ENCODE data around the gene GCK. TPM values are rescaled to one million over a fixed set of nuclear protein-coding genes. Genes with fewer than 3 reads are reported as not detected.
A peak's percentile ranks its signal among the peaks of the same experiment; 100 is the strongest.

Gene GCK
- total and polyA plus RNA-seq, 4 donors: 0.09 to 12.7 (median 0.44) TPM

DNA sequence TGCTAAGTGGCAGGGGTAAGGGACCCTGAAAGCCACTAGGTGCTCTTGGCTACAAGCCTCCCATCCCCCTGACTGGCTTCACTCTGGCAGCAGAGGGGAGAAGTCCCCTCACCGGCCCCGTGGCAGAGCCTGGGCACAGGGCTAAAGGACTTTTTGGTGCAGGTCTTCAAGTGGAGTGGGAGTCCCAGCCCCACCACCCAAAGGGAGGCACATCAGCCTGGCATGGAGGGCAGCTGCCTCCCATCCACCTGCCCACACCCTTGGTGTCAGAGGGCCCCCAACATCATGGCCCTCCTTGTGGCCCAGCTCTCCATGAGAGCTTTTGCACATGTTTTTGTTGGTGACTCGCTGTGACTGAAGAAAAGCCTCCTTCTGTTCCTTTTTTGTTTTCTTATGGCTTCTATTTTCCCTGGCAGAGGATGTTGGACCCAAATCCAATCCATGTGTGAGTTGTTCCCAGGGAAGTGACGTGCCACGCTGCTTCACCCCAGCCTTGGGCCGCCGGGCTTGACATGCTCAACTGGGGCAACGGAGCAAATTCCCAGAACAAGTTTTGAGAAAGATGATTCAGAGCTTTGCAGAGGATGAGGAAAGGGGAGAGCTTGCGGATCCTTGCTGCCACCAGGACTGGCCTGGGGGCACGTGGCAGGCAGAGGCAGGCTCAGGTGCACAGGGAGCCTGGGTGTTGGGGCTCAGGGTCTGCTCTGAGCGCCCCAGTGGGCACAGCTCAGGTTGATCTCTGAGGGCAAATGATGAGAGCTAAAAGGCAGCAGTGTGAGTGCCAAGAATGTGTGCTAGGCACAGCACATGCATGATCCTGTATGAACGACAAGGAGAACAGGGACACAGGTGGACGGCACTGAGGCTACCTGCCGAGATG lies 87.0 kb downstream of the GCK start (continued):
- no peak for TF ChIP-seq FOXA2 (IDR thresholded peaks at IDR 0.05)

DNA sequence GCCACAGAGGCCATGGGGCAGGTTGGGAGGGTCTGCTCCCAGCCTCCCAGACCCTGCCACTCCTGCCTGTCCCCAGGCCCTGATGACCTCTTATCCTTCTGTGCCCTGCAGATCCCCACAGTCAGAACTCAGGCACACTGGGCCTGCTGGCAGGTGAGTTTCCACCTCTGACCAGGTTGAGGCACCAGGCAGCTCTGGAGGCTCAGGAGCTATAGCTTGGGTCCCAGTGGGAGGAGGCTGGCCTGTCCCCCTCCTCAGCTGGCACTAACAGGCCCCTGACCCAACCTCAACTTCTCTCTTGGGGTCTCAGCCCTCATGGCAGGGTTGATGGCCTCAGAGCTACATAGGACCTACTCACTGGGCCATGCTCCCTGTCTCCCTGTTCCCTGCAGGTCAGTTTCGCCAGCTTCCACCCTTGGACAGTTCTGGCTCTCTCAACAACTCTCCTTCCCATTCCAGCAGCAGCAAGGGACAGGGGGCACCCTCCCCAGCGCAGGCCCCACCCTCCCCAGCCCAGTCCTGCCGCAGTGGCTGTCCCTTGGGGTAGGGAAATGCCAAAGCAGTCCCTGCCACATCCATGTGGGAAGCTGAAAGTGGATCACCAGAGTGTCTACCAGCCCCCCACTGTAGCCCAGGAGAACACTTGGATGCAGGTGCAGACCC lies 87.8 kb downstream of the GCK start:
- Histone ChIP-seq H3K9ac (ENCODE audit: low read depth in 1 of 2, low read length in 2 of 2) (no peak overlapping the region), H3K27ac (ENCODE audit: low read depth in 1 of 2, low read length in 2 of 2) (peak overlapping the region; percentile 29 to 41), H3K4me3 (ENCODE audit: low read depth in 1 of 3, low read length in 3 of 3) (no peak overlapping the region), H3K4me1 (ENCODE audit: control insufficient read depth in 4 of 4, insufficient read depth in 4 of 4, low read length in 3 of 4) (peaks cover 0 to 7% (median 0%) of the 10 kb centered on the region in 4 donors), H3K9me3 (ENCODE audit: control insufficient read depth in 4 of 4, low read length in 3 of 4) (no peaks in the 10 kb centered on the region), H3K36me3 (ENCODE audit: control insufficient read depth in 4 of 4, insufficient read depth in 3 of 4, low read depth in 1 of 4, low read length in 3 of 4) (no peaks in the 10 kb centered on the region), H3K27me3 (ENCODE audit: control insufficient read depth in 4 of 4, insufficient read depth in 4 of 4, low read length in 3 of 4) (no peaks in the 10 kb centered on the region)
- DNase-seq (ENCODE audit: low spot score): no peak
- TF ChIP-seq FOXA2 (IDR thresholded peaks at IDR 0.05) (no peak), YY1 (IDR thresholded peaks at IDR 0.05) (no peak), JUND (IDR thresholded peaks at IDR 0.05) (no peak), RXRA (IDR thresholded peaks at IDR 0.05) (no peak), SP1 (IDR thresholded peaks at IDR 0.05) (no peak), FOXA1 (IDR thresholded peaks at IDR 0.05) (no peak), HNF4A (conservative IDR thresholded peaks at IDR 0.05) (no peak), TAF1 (conservative IDR thresholded peaks at IDR 0.05) (no peak)
- TF ChIP-seq, protein P1, sequence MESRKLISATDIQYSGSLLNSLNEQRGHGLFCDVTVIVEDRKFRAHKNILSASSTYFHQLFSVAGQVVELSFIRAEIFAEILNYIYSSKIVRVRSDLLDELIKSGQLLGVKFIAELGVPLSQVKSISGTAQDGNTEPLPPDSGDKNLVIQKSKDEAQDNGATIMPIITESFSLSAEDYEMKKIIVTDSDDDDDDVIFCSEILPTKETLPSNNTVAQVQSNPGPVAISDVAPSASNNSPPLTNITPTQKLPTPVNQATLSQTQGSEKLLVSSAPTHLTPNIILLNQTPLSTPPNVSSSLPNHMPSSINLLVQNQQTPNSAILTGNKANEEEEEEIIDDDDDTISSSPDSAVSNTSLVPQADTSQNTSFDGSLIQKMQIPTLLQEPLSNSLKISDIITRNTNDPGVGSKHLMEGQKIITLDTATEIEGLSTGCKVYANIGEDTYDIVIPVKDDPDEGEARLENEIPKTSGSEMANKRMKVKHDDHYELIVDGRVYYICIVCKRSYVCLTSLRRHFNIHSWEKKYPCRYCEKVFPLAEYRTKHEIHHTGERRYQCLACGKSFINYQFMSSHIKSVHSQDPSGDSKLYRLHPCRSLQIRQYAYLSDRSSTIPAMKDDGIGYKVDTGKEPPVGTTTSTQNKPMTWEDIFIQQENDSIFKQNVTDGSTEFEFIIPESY (IDR thresholded peaks at IDR 0.05): no peak
- TF ChIP-seq, protein P2, sequence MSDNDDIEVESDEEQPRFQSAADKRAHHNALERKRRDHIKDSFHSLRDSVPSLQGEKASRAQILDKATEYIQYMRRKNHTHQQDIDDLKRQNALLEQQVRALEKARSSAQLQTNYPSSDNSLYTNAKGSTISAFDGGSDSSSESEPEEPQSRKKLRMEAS (IDR thresholded peaks at IDR 0.05): no peak
- WGBS: 93% methylated on average over 3 of the region's 3 CpGs

GRCh38 chr7:44100458-44101302 lies 88.6 kb downstream of the GCK start:
- peaks cover 0 to 7% (median 0%) of the 10 kb centered on the region in 4 donors for H3K4me1 ChIP-seq (ENCODE audit: control insufficient read depth in 4 of 4, insufficient read depth in 4 of 4, low read length in 3 of 4)
- H3K27me3 ChIP-seq (ENCODE audit: control insufficient read depth in 4 of 4, insufficient read depth in 4 of 4, low read length in 3 of 4): no peaks in the 10 kb centered on the region
- no peaks in the 10 kb centered on the region for H3K36me3 ChIP-seq (ENCODE audit: control insufficient read depth in 4 of 4, insufficient read depth in 3 of 4, low read depth in 1 of 4, low read length in 3 of 4)
- 74% methylated on average over 10 of the region's 10 CpGs for WGBS
- DNase-seq (ENCODE audit: low spot score): no peak
- TF ChIP-seq RAD21 (IDR thresholded peaks at IDR 0.05) (no peak), REST (IDR thresholded peaks at IDR 0.05) (peak; percentile 24)
- H3K9me3 ChIP-seq (ENCODE audit: control insufficient read depth in 4 of 4, low read length in 3 of 4): no peaks in the 10 kb centered on the region
- H3K27ac ChIP-seq (ENCODE audit: low read depth in 1 of 2, low read length in 2 of 2): peak overlapping the region; percentile 40 to 41
- no peak overlapping the region for H3K9ac ChIP-seq (ENCODE audit: low read depth in 1 of 2, low read length in 2 of 2)
- no peak overlapping the region for H3K4me3 ChIP-seq (ENCODE audit: low read depth in 1 of 3, low read length in 3 of 3)
